DMS 273 (cell line): ENCODE data around the gene TXNL1.
A peak's percentile ranks its signal among the peaks of the same experiment; 100 is the strongest.
"Not testable (repeated sequence)": the region's sequence is repeated elsewhere in the genome, so short reads cannot be mapped to it uniquely, and the experiment has no call there.

Source experiments
- DNase-seq: peaks from one replicate; lab custom pipeline; 2025; ENCODE audit not compliant: unreplicated experiment; lab: John Stamatoyannopoulos, UW

The TXNL1 gene

GRCh38 chr18:56572267-56572666 is 66.1 kb downstream of the TXNL1 start:
- not testable (repeated sequence) for DNase-seq

- DNase-seq = no peak
These were observed 67.4 kb downstream of the TXNL1 start for GRCh38 chr18:56570978-56571377.

GRCh38 chr18:56569416-56569815 is 69.0 kb downstream of the TXNL1 start:
- DNase-seq = no peak

GRCh38 chr18:56568986-56569385 is 69.4 kb downstream of the TXNL1 start:
- no peak for DNase-seq

GRCh38 chr18:56565551-56566345 is 72.6 kb downstream of the TXNL1 start:
- no peak for DNase-seq

GRCh38 chr18:56565046-56565445 is 73.3 kb downstream of the TXNL1 start:
- no peak for DNase-seq

- DNase-seq = peak; percentile 67
These were observed 74.8 kb downstream of the TXNL1 start for GRCh38 chr18:56563568-56563967.

- no peak for DNase-seq
These were observed 75.9 kb downstream of the TXNL1 start for GRCh38 chr18:56562479-56562878.

GRCh38 chr18:56560992-56561391 is 77.4 kb downstream of the TXNL1 start:
- no peak for DNase-seq

- DNase-seq = no peak
These were observed 79.3 kb downstream of the TXNL1 start for GRCh38 chr18:56559044-56559443.

GRCh38 chr18:56556907-56557306 is 81.5 kb downstream of the TXNL1 start:
- DNase-seq = no peak

- no peak for DNase-seq
These were observed 88.3 kb downstream of the TXNL1 start for GRCh38 chr18:56550121-56550520.
